ENCODE measurements around the gene IL17C.

Gene IL17C

DNA sequence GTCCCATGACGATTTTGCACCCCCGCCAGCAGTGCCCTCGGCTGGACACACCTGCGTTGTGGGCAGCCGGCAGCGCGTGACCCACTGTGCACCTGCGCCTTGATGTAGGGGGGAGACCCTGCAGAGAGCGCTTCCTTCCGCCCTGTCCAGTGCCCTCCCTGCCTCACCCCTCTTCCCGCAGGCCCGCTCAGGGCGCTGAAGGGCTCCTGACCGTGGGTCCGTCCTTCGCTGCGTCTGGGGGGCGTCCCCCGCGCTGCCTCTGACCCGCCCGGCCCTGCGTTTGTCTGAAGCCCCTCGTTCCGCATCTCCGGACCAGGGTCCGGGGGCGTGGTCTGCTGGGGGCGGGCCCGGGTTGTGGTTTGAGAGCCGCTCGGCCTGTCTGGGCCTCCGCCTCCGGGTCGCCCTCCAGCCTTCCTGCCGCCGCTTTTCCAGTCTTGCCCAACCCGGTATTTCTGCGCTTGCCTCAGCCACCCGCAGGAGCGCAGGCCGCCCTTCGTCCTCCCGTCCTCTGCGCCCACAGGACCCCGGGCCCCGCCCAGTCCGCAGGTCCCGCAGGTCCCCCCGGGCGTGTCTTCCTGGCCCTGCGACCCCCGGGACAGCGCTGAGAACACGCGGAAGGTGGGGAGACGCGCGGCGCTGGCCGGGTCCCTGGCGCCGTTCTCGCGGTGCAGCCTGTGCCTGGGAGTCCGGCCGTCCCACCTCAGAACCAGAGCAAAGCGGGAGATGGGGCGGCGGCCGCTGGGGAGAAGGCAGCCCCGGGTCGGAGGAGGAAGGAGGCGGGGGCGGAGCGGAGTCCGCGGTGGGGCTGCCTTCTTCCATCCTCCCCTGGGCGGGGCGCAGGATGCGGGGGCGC, 4.0 kb upstream of the IL17C start:
- Histone ChIP-seq H3K4me3 (ENCODE audit: insufficient read depth, low read depth, low read length) (peak overlapping the region; percentile 43), H3K27ac (ENCODE audit: insufficient read depth, low read depth, low read length, poor library complexity, severe bottlenecking) (no peak overlapping the region)

DNA sequence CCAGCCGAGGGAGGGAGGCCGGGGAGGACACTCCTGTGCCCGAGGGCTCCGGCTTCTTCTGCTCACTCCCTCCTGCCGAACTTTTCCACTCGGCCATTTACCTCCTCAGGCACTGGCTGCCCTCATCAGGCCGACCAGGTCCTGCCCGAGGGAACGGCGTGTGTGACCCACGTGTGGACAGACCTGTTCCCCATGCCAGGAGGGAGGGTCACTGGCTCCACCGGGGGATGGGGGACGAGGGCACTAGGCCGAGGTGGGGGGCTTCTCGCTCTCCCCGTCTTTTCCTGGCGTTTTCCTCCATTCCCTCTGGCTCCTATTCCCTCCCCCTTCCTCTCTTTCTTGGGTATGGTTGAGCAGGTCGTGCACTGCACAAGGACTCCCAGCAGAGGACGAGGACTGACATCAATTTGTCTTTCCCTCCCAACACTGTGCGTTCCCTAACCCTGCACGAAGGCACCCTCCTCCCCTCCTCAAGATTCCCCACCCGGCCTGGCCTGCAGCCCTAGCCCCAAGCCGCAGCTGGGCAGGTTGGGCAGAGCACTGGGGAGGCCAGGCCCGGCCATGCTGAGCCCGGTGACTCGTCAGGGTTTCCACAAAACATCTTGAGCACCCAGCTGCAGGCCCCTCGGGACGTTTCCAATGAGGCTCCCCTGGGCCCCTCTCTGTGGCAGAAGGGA, 3.2 kb upstream of the IL17C start:
- Histone ChIP-seq H3K27me3 (ENCODE audit: control insufficient read depth, insufficient read depth, low read length, poor library complexity, severe bottlenecking) (peaks cover 30% of the 10 kb centered on the region), H3K4me1 (ENCODE audit: control insufficient read depth, insufficient read depth, low read length) (peaks cover 10% of the 10 kb centered on the region), H3K36me3 (ENCODE audit: control insufficient read depth, insufficient read depth, low read length) (peaks cover 2% of the 10 kb centered on the region), H3K9me3 (ENCODE audit: control insufficient read depth, low read length) (no peaks in the 10 kb centered on the region), H3K4me3 (ENCODE audit: insufficient read depth, low read depth, low read length) (peak overlapping the region; percentile 43), H3K27ac (ENCODE audit: insufficient read depth, low read depth, low read length, poor library complexity, severe bottlenecking) (no peak overlapping the region)
- WGBS, 2 experiments, result 31 to 32% methylated on average over 28 of the region's 28 CpGs

More for the DNA sequence above, 4.0 kb upstream of the IL17C start:
- peaks cover 10% of the 10 kb centered on the region for H3K4me1 ChIP-seq (ENCODE audit: control insufficient read depth, insufficient read depth, low read length)
- peaks cover 2% of the 10 kb centered on the region for H3K36me3 ChIP-seq (ENCODE audit: control insufficient read depth, insufficient read depth, low read length)
- H3K27me3 ChIP-seq (ENCODE audit: control insufficient read depth, insufficient read depth, low read length, poor library complexity, severe bottlenecking), result peaks cover 27% of the 10 kb centered on the region
- 3% methylated on average over 82 of the region's 82 CpGs for WGBS, 2 experiments
- no peaks in the 10 kb centered on the region for H3K9me3 ChIP-seq (ENCODE audit: control insufficient read depth, low read length)

DNA sequence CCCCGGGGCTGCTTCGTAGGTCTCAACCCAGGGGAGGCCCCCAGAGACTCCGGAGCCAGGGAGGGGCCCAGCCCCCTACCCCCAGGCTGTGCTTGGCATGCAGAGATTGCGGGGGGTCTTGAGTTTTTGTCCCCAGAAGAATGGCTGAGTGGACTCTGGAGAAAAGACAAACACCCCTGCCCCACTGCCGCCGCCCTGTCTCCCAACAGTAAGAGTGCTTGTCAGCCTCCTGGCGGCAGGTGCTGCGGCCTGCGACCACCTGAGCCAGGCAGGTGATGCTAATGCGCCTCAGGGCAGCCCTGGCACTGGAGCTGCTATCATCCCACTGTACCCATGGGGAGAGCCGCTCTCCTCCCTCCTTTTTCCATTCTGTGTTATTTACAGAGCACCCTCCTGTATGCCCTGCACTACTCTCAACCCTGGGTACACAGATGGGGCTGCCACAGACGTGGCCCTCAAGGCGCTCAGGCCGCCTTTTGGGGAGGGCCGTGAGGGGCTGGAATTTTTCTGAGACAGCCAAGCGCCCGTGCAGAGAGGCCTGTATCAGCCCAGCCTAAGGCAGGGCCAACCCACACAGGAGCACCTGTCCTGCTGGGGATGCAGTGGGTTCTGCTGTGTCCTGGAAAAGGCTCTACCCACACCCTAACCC, 2.6 kb upstream of the IL17C start:
- peaks cover 30% of the 10 kb centered on the region for H3K27me3 ChIP-seq (ENCODE audit: control insufficient read depth, insufficient read depth, low read length, poor library complexity, severe bottlenecking)

DNA sequence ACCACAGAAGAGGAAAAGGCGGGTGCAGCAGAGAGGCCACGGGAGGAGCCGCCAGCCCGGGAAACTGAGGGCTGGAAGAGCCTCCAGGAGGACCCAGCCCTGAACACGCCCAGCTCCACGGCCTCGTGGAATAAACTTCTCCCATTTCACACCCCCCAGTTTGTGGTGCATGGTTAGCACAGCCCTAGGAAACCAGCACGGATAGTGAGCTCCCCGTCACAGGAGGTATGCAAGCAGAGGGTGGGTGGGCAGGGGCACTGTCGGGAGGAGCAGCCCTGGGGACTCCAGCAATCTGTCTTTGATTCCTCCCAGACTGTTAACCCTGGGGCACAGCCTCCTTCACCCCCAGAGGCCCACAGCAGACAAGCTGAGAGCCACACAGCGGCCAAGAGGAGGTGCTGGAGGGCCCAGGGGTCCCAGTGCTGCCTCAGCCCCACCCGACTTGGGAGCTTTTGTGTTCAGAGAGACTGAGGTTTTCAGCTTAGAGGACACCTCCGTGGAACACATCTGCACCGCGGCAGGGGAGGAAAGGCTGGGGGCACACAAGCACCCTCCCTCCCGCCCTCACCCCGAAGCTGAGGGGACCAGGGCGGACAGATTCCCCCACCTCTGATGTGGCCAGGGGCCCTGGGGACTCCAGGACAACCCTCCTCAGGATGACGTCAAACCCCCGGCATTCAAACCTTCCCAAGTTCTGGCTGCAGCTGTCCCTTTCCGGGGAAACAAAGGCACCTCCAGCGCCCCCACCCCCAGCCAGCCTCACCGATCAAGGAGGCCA, 1.7 kb upstream of the IL17C start:
- Histone ChIP-seq H3K36me3 (ENCODE audit: control insufficient read depth, insufficient read depth, low read length) (peaks cover 2% of the 10 kb centered on the region), H3K4me1 (ENCODE audit: control insufficient read depth, insufficient read depth, low read length) (peaks cover 10% of the 10 kb centered on the region), H3K9me3 (ENCODE audit: control insufficient read depth, low read length) (no peaks in the 10 kb centered on the region), H3K27me3 (ENCODE audit: control insufficient read depth, insufficient read depth, low read length, poor library complexity, severe bottlenecking) (peaks cover 30% of the 10 kb centered on the region), H3K27ac (ENCODE audit: insufficient read depth, low read depth, low read length, poor library complexity, severe bottlenecking) (no peak overlapping the region), H3K4me3 (ENCODE audit: insufficient read depth, low read depth, low read length) (no peak overlapping the region)
- WGBS, 2 experiments, result 79 to 80% methylated on average over 23 of the region's 23 CpGs

More for the DNA sequence above, 2.6 kb upstream of the IL17C start:
- 90 to 93% methylated on average over 17 of the region's 17 CpGs for WGBS, 2 experiments
- no peak overlapping the region for H3K4me3 ChIP-seq (ENCODE audit: insufficient read depth, low read depth, low read length)
- peaks cover 10% of the 10 kb centered on the region for H3K4me1 ChIP-seq (ENCODE audit: control insufficient read depth, insufficient read depth, low read length)
- no peaks in the 10 kb centered on the region for H3K9me3 ChIP-seq (ENCODE audit: control insufficient read depth, low read length)
- H3K27ac ChIP-seq (ENCODE audit: insufficient read depth, low read depth, low read length, poor library complexity, severe bottlenecking), result no peak overlapping the region
- peaks cover 2% of the 10 kb centered on the region for H3K36me3 ChIP-seq (ENCODE audit: control insufficient read depth, insufficient read depth, low read length)

DNA sequence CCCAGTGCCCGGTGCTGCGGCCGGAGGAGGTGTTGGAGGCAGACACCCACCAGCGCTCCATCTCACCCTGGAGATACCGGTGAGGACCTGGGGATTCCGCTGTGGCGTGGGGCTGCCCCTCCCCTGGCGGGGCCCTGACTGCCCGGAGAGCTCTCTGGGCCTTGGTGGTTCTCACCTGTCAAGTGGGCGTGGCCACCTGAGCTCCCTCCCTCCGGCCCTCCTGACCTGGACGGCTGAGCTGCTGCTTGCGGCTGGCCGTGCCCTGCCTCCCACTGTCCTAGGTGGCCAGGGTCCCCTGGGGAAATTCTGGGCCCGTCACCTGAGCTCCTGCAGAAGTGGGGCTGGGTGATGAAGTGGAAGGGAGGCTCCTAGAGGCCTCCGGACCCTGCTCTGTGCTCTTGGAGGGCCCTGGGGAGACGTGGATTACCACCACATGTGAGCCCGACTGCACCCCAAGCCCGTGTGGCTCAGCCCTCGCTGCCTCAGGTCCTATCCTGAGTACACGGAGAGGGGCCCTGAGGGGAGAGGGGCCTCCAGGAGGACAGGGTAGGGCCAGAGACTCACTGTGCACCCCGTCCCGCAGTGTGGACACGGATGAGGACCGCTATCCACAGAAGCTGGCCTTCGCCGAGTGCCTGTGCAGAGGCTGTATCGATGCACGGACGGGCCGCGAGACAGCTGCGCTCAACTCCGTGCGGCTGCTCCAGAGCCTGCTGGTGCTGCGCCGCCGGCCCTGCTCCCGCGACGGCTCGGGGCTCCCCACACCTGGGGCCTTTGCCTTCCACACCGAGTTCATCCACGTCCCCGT, 1.1 kb downstream of the IL17C start:
- peaks cover 6% of the 10 kb centered on the region for H3K4me1 ChIP-seq (ENCODE audit: control insufficient read depth, insufficient read depth, low read length)
- no peaks in the 10 kb centered on the region for H3K36me3 ChIP-seq (ENCODE audit: control insufficient read depth, insufficient read depth, low read length)
- H3K9me3 ChIP-seq (ENCODE audit: control insufficient read depth, low read length), result no peaks in the 10 kb centered on the region
- no peak overlapping the region for H3K27ac ChIP-seq (ENCODE audit: insufficient read depth, low read depth, low read length, poor library complexity, severe bottlenecking)
- H3K27me3 ChIP-seq (ENCODE audit: control insufficient read depth, insufficient read depth, low read length, poor library complexity, severe bottlenecking), result peaks cover 24% of the 10 kb centered on the region
- H3K4me3 ChIP-seq (ENCODE audit: insufficient read depth, low read depth, low read length), result no peak overlapping the region
- 78 to 82% methylated on average over 45 of the region's 45 CpGs for WGBS, 2 experiments

DNA sequence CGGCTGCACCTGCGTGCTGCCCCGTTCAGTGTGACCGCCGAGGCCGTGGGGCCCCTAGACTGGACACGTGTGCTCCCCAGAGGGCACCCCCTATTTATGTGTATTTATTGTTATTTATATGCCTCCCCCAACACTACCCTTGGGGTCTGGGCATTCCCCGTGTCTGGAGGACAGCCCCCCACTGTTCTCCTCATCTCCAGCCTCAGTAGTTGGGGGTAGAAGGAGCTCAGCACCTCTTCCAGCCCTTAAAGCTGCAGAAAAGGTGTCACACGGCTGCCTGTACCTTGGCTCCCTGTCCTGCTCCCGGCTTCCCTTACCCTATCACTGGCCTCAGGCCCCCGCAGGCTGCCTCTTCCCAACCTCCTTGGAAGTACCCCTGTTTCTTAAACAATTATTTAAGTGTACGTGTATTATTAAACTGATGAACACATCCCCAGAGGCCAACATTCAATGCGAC, 1.7 kb downstream of the IL17C start:
- Histone ChIP-seq H3K27me3 (ENCODE audit: control insufficient read depth, insufficient read depth, low read length, poor library complexity, severe bottlenecking) (peaks cover 18% of the 10 kb centered on the region), H3K4me3 (ENCODE audit: insufficient read depth, low read depth, low read length) (no peak overlapping the region), H3K36me3 (ENCODE audit: control insufficient read depth, insufficient read depth, low read length) (no peaks in the 10 kb centered on the region), H3K9me3 (ENCODE audit: control insufficient read depth, low read length) (no peaks in the 10 kb centered on the region), H3K4me1 (ENCODE audit: control insufficient read depth, insufficient read depth, low read length) (no peaks in the 10 kb centered on the region), H3K27ac (ENCODE audit: insufficient read depth, low read depth, low read length, poor library complexity, severe bottlenecking) (no peak overlapping the region)
- WGBS, 2 experiments, result 91 to 92% methylated on average over 11 to 13 of the region's 13 CpGs

DNA sequence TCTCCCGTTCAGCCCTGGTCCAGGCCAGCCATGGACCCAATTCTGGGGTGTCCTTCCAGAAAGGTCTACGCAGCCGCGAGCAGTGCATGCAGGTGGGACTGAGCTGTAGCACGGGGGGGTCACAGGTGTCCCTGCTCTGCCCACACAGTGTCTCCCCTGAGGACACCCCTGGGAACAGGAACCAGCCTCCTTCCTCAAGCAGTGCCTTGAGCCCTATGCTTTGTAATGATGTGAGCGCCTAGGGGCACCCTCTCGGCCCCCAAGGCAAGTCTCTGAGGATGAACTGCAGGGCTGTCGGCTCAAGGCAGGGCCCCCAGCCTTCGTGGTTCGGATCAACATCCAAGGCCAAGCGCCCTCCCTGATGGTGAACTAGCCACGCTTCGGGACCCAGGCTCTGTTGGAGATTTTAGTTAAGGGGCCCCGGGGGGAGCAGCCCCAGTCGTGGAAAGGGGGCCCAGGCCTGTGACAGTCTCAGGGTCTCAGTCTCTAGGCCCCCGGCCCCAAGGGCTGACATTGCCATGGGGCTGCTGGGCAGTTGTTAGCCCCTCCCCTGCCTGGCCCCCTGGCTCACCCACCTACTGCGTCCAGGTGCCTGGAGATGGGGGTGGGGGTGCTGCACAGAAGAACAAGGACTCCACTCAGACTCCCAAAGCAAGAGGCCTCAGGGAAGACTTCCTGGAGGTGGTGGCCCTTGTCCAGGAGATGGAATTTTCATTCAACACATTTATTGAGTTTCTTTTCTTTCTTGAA, 2.3 kb downstream of the IL17C start:
- Histone ChIP-seq H3K4me3 (ENCODE audit: insufficient read depth, low read depth, low read length) (no peak overlapping the region), H3K9me3 (ENCODE audit: control insufficient read depth, low read length) (no peaks in the 10 kb centered on the region), H3K27me3 (ENCODE audit: control insufficient read depth, insufficient read depth, low read length, poor library complexity, severe bottlenecking) (peaks cover 12% of the 10 kb centered on the region), H3K27ac (ENCODE audit: insufficient read depth, low read depth, low read length, poor library complexity, severe bottlenecking) (no peak overlapping the region), H3K36me3 (ENCODE audit: control insufficient read depth, insufficient read depth, low read length) (no peaks in the 10 kb centered on the region), H3K4me1 (ENCODE audit: control insufficient read depth, insufficient read depth, low read length) (no peaks in the 10 kb centered on the region)
- WGBS, 2 experiments, result 89 to 91% methylated on average over 17 of the region's 17 CpGs

DNA sequence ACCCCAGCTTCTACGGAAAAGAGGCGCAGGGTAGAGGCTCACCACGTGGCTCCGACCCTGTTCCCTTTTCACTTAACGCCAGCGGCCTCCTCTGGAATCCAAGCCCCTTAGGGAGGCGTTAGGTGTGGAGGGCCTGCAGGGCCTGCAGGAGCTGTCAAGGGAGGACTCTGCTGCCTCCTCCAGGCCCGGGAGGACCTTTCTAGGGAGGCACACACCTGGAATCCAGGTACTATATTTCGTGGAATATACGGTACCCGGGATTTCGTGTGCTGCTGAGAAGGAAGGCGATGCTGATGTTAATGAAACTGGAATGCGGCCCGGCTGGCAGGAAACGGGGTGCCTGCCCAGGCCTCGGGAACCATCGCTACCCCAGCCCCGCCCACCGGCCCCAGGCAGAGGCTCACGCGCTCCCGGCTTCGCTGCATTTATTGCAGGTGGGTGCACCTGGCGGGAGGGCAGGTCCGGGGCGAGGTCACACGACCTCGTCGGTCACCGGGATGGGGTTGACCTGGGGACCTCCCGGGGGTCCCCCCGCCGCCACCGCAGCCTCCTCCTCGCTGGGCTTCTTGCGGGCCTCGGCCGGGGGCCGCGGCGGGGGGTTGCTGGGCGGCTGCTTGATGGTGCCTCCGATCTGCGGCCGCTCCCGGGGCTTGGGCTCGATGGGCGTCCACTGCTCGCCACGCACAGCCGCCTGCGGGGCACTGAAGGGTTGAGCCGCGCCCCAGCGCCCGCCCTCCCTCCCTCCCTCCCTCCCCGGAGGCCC, 4.7 kb downstream of the IL17C start:
- 92 to 93% methylated on average over 56 to 58 of the region's 58 CpGs for WGBS, 2 experiments
- no peak overlapping the region for H3K4me3 ChIP-seq (ENCODE audit: insufficient read depth, low read depth, low read length)
- H3K36me3 ChIP-seq (ENCODE audit: control insufficient read depth, insufficient read depth, low read length), result no peaks in the 10 kb centered on the region
- H3K27me3 ChIP-seq (ENCODE audit: control insufficient read depth, insufficient read depth, low read length, poor library complexity, severe bottlenecking), result peaks cover 10% of the 10 kb centered on the region
- no peaks in the 10 kb centered on the region for H3K9me3 ChIP-seq (ENCODE audit: control insufficient read depth, low read length)
- H3K4me1 ChIP-seq (ENCODE audit: control insufficient read depth, insufficient read depth, low read length), result no peaks in the 10 kb centered on the region
- H3K27ac ChIP-seq (ENCODE audit: insufficient read depth, low read depth, low read length, poor library complexity, severe bottlenecking), result no peak overlapping the region

Data from ectodermal cell (in vitro differentiated cells).